Testis (tissue), 3 donors: ENCODE data around the gene SLC38A10. TPM values are rescaled to one million over a fixed set of nuclear protein-coding genes. Genes with fewer than 3 reads are reported as not detected.

Source experiments
- DNase-seq: peaks from one replicate; pipeline ENCODE4 v3.0.0-alpha.2; 2019
- H3K27ac ChIP-seq, 2 donors: fragments of 200-600 bp; sonication (generic); one replicate each; pipeline ENCODE4 v1.5.1; 2019
- H3K27me3 ChIP-seq: fragments of 200-600 bp; sonication (generic); one replicate; pipeline ENCODE4 v1.5.1; 2019
- H3K36me3 ChIP-seq: fragments of 200-600 bp; sonication (generic); one replicate; pipeline ENCODE4 v1.5.1; 2017; ENCODE audit warnings: low read depth; ENCODE audit errors: missing control alignments
- H3K4me1 ChIP-seq: fragments of 200-600 bp; sonication (generic); one replicate; pipeline ENCODE4 v1.5.1; 2019
- H3K4me3 ChIP-seq, 2 donors: fragments of 200-600 bp; sonication (generic); one replicate each; pipeline ENCODE4 v1.5.1; 2017 to 2019
- H3K9me3 ChIP-seq: fragments of 200-600 bp; sonication (generic); one replicate; pipeline ENCODE4 v1.5.1; 2017
- CTCF ChIP-seq, 3 experiments: fragments of 450-650 bp in 2 of 3; fragments of 200-600 bp in 1 of 3; sonication (generic) in 1 of 3; IDR thresholded peaks; one replicate each; pipeline ENCODE4 v1.5.1; 2016 to 2019; ENCODE audit warnings: antibody characterized with exemption in 3 of 3, mild to moderate bottlenecking in 2 of 3, moderate library complexity in 1 of 3
- POLR2A ChIP-seq: fragments of 450-650 bp; IDR thresholded peaks from one replicate; pipeline ENCODE4 v1.6.1; 2017; ENCODE audit warnings: antibody characterized with exemption, mild to moderate bottlenecking, moderate library complexity
- WGBS, 2 donors: methylation state at CpG; one replicate each; pipeline ENCODE4 v1.1.5; 2018; 5-methylcytosine and 5-hydroxymethylcytosine counted together
- intact Hi-C: fragments of 100-400 bp; cut with DNase I; formaldehyde crosslinking; loops from one replicate; pipeline ENCODE4 v1.15.1; 2023; ENCODE audit warnings: low total_unique reads
- polyA plus RNA-seq: library from polyadenylated mRNA; stranded (reverse); fragments of 350-450 nt; fragmentation: Illumina TruSeq; extraction: RNeasy Lipid Tissue Mini Kit (QIAGEN cat#74804); gene quantifications from one replicate; pipeline ENCODE4 v1.2.3, GENCODE V29; 2014; ENCODE audit warnings: low read depth, low replicate concordance; ENCODE audit not compliant: insufficient read depth
- total RNA-seq, 2 donors: library from RNA; depleted of rRNA; stranded (reverse); fragments of >200 nt; gene quantifications; one replicate each; pipeline ENCODE4 v1.2.3, GENCODE V29; 2016

Gene SLC38A10
- total and polyA plus RNA-seq, 3 donors from 2014 or later: 77.1 to 150 (median 131) TPM

DNA sequence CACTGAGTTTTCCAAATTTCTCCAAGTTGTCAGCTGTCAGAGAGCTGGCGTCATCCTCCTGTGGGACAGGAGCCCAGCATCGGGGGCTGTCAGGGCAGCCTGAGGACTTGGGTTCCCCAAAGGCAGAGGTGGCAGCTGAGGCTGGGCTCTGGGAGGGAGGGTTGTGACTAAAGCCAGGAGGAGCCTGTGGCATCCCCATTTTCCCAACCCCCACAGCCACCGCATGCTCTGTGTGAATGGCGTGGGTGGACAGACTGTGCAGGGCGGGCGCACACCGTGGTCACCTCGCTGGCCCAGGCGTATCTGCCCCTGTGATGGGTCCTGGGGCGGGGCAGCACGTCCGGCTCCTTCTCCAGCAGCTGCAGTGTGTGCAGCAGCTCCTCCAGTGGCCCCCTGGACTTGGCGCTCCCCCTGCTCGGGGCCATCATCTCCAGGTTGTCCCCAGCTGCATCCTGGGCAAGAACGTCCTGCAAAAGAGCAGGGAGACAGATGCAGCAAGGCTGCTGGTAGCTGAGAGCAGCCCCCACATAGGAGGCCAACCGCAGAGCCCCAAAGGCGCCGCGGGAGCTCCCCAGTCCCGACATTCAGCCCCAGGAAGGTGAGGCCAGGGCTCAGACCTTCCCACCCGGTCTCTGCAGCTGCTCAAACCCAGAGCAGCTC, 97.1 kb downstream of the SLC38A10 start:
- no peak for TF ChIP-seq POLR2A
- no peak for TF ChIP-seq CTCF (IDR thresholded peaks at IDR 0.05)
- Histone ChIP-seq H3K27me3 (no peaks in the 10 kb centered on the region), H3K27ac (no peak overlapping the region), H3K4me3 (no peak overlapping the region), H3K4me1 (peaks cover 20% of the 10 kb centered on the region), H3K36me3 (no peaks in the 10 kb centered on the region), H3K9me3 (no peaks in the 10 kb centered on the region)
- no peak for DNase-seq
- WGBS, 2 donors: 91 to 100% methylated on average over 1 to 15 of the region's 21 CpGs
- intact Hi-C loops: no loop called here

GRCh38 chr17:81197409-81197795, 97.7 kb downstream of the SLC38A10 start:
- Histone ChIP-seq H3K27me3 (no peaks in the 10 kb centered on the region), H3K9me3 (no peaks in the 10 kb centered on the region), H3K4me3 (no peak overlapping the region), H3K36me3 (no peaks in the 10 kb centered on the region), H3K4me1 (peaks cover 20% of the 10 kb centered on the region), H3K27ac (no peak overlapping the region)
- no peak for DNase-seq
- TF ChIP-seq CTCF (IDR thresholded peaks at IDR 0.05) (no peak), POLR2A (no peak)
- WGBS, 2 donors: 80 to 96% methylated on average over 9 to 14 of the region's 14 CpGs
- intact Hi-C loops: no loop called here

GRCh38 chr17:81196505-81197408, 98.3 kb downstream of the SLC38A10 start:
- peaks cover 20% of the 10 kb centered on the region for H3K4me1 ChIP-seq
- no peak for TF ChIP-seq CTCF (IDR thresholded peaks at IDR 0.05)
- TF ChIP-seq POLR2A: no peak
- no peaks in the 10 kb centered on the region for H3K36me3 ChIP-seq
- no peak overlapping the region for H3K4me3 ChIP-seq
- 82 to 95% methylated on average over 32 to 45 of the region's 45 CpGs for WGBS, 2 donors
- H3K9me3 ChIP-seq: no peaks in the 10 kb centered on the region
- no peak overlapping the region for H3K27ac ChIP-seq
- DNase-seq: no peak
- H3K27me3 ChIP-seq: no peaks in the 10 kb centered on the region
- intact Hi-C loops: no loop called here

DNA sequence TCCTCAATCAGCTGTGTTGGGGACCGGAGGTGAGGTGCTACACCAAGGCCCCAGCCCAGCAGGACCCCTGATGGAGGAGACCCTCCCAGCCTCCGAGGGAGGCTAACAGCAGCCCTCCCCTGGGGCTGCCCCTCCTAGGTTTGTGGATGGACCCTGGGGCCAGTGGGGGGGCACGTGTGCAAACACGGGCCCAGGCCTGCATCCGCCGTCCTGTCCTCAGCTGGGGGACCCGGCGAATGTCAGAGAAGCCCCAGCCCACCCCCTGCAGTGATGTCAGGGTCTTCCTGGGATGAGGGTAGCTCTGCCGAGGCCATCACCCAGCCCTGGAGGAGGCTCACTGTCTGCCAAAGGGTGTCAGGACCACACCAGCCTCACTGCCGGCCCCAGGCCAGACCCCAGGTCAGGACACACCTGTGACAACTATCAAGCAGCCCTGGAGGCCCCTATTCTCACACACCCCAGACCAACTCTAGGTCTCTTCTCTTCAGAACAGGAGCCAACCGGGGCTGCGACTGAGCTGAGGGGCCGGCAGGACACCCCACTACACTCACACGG, 99.1 kb downstream of the SLC38A10 start:
- Histone ChIP-seq H3K9me3 (no peaks in the 10 kb centered on the region), H3K36me3 (no peaks in the 10 kb centered on the region), H3K27me3 (no peaks in the 10 kb centered on the region), H3K27ac (no peak overlapping the region), H3K4me1 (peaks cover 20% of the 10 kb centered on the region), H3K4me3 (no peak overlapping the region)
- intact Hi-C loops: no loop called here
- WGBS, 2 donors: 87 to 96% methylated on average over 3 to 14 of the region's 14 CpGs
- no peak for DNase-seq
- TF ChIP-seq POLR2A: no peak
- TF ChIP-seq CTCF (IDR thresholded peaks at IDR 0.05): no peak

Other genes starting within 250 kb of the SLC38A10 start
- not detected for gene PVALEF, start 129.8 kb downstream of the SLC38A10 start, total RNA-seq
- gene PVALEF, start 129.8 kb downstream of the SLC38A10 start, polyA plus RNA-seq: not detected
- gene AATK, start 129.1 kb downstream of the SLC38A10 start, total RNA-seq: 1 to 10 TPM; 3.8 to 5.6 TPM
- gene AATK, start 129.1 kb downstream of the SLC38A10 start, polyA plus RNA-seq: 3.5 TPM
- 10 to 100 TPM; 42.9 to 48.7 TPM for gene CEP131, start 72.3 kb downstream of the SLC38A10 start, total RNA-seq
- gene CEP131, start 72.3 kb downstream of the SLC38A10 start, polyA plus RNA-seq: 28.9 TPM
- 10 to 100 TPM; 55.4 to 83.0 TPM for gene TEPSIN, start 56.3 kb downstream of the SLC38A10 start, total RNA-seq
- gene TEPSIN, start 56.3 kb downstream of the SLC38A10 start, polyA plus RNA-seq: 32.0 TPM
- 10 to 100 TPM; 61.1 to 63.4 TPM for gene NDUFAF8, start 56.0 kb downstream of the SLC38A10 start, total RNA-seq
- 62.5 TPM for gene NDUFAF8, start 56.0 kb downstream of the SLC38A10 start, polyA plus RNA-seq
- 10 to 100 TPM; 29.2 to 30.2 TPM for gene BAHCC1, start 100.2 kb upstream of the SLC38A10 start, total RNA-seq
- 11.3 TPM for gene BAHCC1, start 100.2 kb upstream of the SLC38A10 start, polyA plus RNA-seq
- 1,000 to 10,000 TPM; 1,790 to 2,057 TPM for gene ACTG1, start 217.5 kb upstream of the SLC38A10 start, total RNA-seq
- gene ACTG1, start 217.5 kb upstream of the SLC38A10 start, polyA plus RNA-seq: 1,571 TPM
- 1 to 10 TPM; 3.5 to 4.0 TPM for gene FSCN2, start 233.1 kb upstream of the SLC38A10 start, total RNA-seq
- gene FSCN2, start 233.1 kb upstream of the SLC38A10 start, polyA plus RNA-seq: 0.37 TPM